Peyer's patch (tissue), 4 donors: ENCODE measurements around the gene DNAJC4.

ENCODE experiments used
- CTCF ChIP-seq, 6 experiments: fragments of 450-650 bp in 4 of 6; fragments of 200-600 bp in 2 of 6; sonication (generic) in 1 of 6; IDR thresholded peaks; one replicate each; pipeline ENCODE4 v1.5.1; 2017 to 2019; ENCODE audit warnings: antibody characterized with exemption in 6 of 6, mild to moderate bottlenecking in 3 of 6, moderate library complexity in 1 of 6
- POLR2A ChIP-seq, 2 donors: fragments of 450-650 bp; IDR thresholded peaks; one replicate each; pipeline ENCODE4 v1.5.1; 2017; ENCODE audit warnings: antibody characterized with exemption in 2 of 2, mild to moderate bottlenecking in 2 of 2, moderate library complexity in 2 of 2

DNA sequence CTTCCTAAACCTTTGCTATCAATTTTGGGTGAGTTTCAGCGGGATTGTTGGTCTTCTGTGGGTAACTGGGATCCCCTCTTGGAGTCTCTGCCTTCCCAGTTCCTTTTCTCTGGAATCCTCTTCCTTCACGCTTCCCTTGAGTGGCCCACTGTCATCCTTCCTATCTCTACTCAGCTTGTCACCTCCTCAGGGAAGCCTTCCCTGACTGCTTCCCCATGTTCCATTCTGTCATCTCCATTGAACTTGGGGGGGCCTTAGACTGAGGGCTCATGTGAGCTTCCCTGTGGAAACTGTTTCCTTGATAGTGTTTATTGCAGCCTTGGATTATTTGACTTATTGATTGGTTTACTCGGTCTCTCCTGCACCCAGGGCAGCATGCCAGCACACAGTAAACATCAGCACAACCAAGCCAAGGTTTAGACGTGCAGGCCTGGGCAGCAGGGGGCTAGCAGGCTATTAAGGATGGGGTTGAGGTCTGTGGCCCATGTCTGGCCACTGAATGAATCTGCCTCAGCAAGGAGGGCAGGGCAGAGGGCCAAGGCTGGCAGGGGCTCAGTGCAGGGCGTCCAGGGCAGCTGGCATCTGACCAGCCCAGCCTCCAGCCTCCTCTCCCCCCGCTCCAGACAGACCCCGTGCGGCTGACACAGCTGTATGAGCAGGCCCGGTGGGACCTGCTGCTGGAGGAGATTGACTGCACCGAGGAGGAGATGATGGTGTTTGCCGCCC, 11.6 kb upstream of the DNAJC4 start:
- TF ChIP-seq CTCF (IDR thresholded peaks at IDR 0.05) (no peak), POLR2A (IDR thresholded peaks at IDR 0.05) (no peak)
